ENCODE data around the gene SHANK3.
"Not testable (repeated sequence)": the region's sequence is repeated elsewhere in the genome, so short reads cannot be mapped to it uniquely, and the experiment has no call there.

SHANK3 gene

DNA sequence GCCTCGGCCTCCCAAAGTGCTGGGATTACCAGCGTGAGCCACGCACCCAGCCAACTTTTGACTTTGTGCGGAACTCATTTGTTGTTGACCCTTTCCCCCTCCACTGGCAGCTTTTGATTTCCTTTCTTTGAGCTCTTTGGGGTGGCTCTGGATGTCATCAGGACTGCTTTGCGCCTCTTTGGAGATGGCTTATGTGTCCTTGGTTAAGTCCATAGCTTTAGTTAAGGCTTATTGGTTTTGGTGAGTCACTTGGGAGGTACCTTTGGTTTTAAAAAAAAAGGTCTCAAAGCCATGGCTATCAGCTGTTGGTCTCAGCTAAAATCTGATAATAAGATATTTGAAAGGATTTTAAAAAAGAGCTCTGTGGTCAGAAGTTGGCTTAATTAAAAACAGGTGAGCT lies 39.5 kb upstream of the SHANK3 start:
- no peak overlapping the region for H3K4me3 ChIP-seq (ENCODE audit: low read depth in 1 of 2, low read length in 2 of 2)
- H3K9me3 ChIP-seq (ENCODE audit: control insufficient read depth in 1 of 2, low read length in 2 of 2), result no peaks in the 10 kb centered on the region
- peaks cover 6 to 9% of the 10 kb centered on the region in 2 donors for H3K4me1 ChIP-seq (ENCODE audit: control insufficient read depth in 1 of 2, insufficient read depth in 2 of 2, low read length in 2 of 2)
- no peak overlapping the region for H3K27ac ChIP-seq (ENCODE audit: low read length)
- no peaks in the 10 kb centered on the region for H3K27me3 ChIP-seq (ENCODE audit: low read depth, low read length)
- no peaks in the 10 kb centered on the region for H3K36me3 ChIP-seq (ENCODE audit: control insufficient read depth in 1 of 2, insufficient read depth in 2 of 2, low read length in 2 of 2)

DNA sequence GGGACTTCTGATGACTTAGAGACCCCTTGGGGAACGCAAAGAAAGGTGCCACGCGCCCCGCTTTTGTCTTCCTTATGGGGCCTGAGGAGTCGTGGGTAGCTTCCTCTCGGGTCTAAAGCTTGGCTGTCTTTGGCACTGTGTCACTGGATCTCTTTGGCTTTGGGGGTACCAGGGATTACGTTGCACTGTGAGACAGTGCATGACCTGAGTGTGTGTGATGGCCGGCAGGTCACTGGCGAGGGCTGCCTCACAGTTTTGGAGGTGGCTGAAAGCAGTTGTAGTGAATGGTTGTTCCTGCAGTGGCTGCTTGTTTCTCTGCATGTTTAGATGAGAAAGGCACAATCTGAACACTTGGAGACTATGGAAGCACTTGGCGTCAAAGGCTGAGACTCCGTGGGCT lies 38.9 kb upstream of the SHANK3 start:
- Histone ChIP-seq H3K4me1 (ENCODE audit: control insufficient read depth in 1 of 2, insufficient read depth in 2 of 2, low read length in 2 of 2) (peaks cover 2% of the 10 kb centered on the region in 2 donors), H3K4me3 (ENCODE audit: low read depth in 1 of 2, low read length in 2 of 2) (no peak overlapping the region), H3K27me3 (ENCODE audit: low read depth, low read length) (no peaks in the 10 kb centered on the region), H3K9me3 (ENCODE audit: control insufficient read depth in 1 of 2, low read length in 2 of 2) (no peaks in the 10 kb centered on the region), H3K27ac (ENCODE audit: low read length) (no peak overlapping the region), H3K36me3 (ENCODE audit: control insufficient read depth in 1 of 2, insufficient read depth in 2 of 2, low read length in 2 of 2) (no peaks in the 10 kb centered on the region)

DNA sequence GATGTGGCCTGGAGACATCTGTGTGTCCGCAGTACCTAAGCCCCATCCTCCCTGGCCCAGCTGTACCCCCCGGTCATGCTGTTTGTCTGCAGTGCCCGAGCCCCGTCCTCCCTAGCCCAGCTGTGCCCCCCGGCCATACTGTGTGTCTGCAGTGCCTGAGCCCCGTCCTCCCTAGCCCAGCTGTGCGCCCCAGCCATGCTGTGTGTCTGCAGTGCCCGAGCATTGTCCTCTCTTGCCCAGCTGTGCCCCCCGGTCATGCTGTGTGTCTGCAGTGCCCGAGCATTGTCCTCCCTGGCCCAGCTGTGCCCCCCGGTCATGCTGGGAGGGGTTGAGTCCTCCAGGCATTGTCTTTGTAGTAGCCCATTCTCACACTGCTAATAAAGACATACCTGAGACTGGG lies 37.0 kb upstream of the SHANK3 start:
- no peak overlapping the region for H3K4me3 ChIP-seq (ENCODE audit: low read depth in 1 of 2, low read length in 2 of 2)
- H3K4me1 ChIP-seq (ENCODE audit: control insufficient read depth in 1 of 2, insufficient read depth in 2 of 2, low read length in 2 of 2), result no peaks in the 10 kb centered on the region
- no peaks in the 10 kb centered on the region for H3K36me3 ChIP-seq (ENCODE audit: control insufficient read depth in 1 of 2, insufficient read depth in 2 of 2, low read length in 2 of 2)
- H3K9me3 ChIP-seq (ENCODE audit: control insufficient read depth in 1 of 2, low read length in 2 of 2), result no peaks in the 10 kb centered on the region
- no peaks in the 10 kb centered on the region for H3K27me3 ChIP-seq (ENCODE audit: low read depth, low read length)
- no peak overlapping the region for H3K27ac ChIP-seq (ENCODE audit: low read length)

DNA sequence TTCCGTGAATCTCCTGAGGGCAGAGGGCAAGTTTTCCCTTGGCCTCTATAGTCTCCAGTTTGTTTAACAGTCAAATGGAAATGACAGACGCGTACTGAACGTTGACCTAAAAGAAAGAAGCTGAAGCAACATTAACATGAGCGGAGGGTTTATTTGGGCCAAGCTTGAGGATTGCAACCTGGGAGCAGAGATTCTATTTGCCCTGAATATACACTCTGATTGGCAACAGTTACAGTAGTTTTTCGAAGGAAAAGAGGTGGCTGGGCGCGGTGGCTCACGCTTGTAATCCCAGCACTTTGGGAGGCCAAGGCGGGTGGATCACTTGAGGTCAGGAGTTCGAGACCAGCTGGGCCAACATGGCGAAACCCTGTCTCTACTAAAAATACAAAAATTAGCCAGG lies 32.3 kb upstream of the SHANK3 start:
- not testable (repeated sequence) for H3K9me3 ChIP-seq (ENCODE audit: control insufficient read depth in 1 of 2, low read length in 2 of 2); H3K4me3 ChIP-seq (ENCODE audit: low read depth in 1 of 2, low read length in 2 of 2); H3K27ac ChIP-seq (ENCODE audit: low read length); H3K36me3 ChIP-seq (ENCODE audit: control insufficient read depth in 1 of 2, insufficient read depth in 2 of 2, low read length in 2 of 2)
- Histone ChIP-seq H3K4me1 (ENCODE audit: control insufficient read depth in 1 of 2, insufficient read depth in 2 of 2, low read length in 2 of 2) (peaks cover 4 to 11% of the 10 kb centered on the region in 2 donors), H3K27me3 (ENCODE audit: low read depth, low read length) (peaks cover 13% of the 10 kb centered on the region)

DNA sequence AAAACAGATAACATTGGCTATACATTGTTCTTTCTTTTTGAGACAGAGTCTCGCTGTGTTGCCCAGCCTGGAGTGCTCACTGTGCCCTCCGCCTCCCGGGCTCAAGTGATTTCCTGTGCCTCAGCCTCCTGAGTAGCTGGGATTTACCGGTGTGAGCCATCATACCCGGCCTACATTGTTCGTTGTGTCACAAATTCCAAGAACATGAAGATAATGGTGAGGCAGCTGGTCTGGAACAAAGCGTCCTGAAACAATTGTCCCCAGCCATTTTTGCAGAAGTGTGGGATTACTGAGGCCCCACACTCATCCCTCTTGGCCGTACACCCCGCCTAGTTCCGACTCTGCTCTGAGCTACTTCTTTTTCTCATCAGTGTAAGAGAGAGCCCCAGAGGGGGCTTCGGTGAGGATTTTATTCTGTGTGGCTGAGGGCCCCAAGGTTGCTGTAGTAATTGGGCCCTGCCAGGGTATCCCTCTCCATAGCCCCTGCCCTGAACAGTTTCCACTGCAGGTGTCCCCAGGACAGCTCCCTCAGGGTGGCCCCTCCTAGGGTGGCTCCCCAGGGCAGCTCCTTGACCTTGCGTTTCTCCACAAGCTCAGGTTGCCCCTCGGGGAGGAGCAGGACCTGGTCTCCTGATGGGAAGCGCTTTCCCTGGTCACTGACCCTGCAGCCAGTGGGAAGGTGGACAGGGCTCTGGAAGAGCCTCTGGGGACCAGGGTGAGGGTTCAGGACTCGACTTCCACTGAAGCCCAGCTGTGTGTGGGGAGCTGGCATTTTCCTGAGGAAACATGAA lies 31.6 kb upstream of the SHANK3 start:
- Histone ChIP-seq H3K4me3 (ENCODE audit: low read depth in 1 of 2, low read length in 2 of 2) (peak overlapping the region in 1 of 2 donors; percentile 40), H3K36me3 (ENCODE audit: control insufficient read depth in 1 of 2, insufficient read depth in 2 of 2, low read length in 2 of 2) (no peaks in the 10 kb centered on the region), H3K27me3 (ENCODE audit: low read depth, low read length) (peaks cover 18% of the 10 kb centered on the region), H3K27ac (ENCODE audit: low read length) (no peak overlapping the region), H3K4me1 (ENCODE audit: control insufficient read depth in 1 of 2, insufficient read depth in 2 of 2, low read length in 2 of 2) (peaks cover 4 to 11% of the 10 kb centered on the region in 2 donors), H3K9me3 (ENCODE audit: control insufficient read depth in 1 of 2, low read length in 2 of 2) (no peaks in the 10 kb centered on the region)

DNA sequence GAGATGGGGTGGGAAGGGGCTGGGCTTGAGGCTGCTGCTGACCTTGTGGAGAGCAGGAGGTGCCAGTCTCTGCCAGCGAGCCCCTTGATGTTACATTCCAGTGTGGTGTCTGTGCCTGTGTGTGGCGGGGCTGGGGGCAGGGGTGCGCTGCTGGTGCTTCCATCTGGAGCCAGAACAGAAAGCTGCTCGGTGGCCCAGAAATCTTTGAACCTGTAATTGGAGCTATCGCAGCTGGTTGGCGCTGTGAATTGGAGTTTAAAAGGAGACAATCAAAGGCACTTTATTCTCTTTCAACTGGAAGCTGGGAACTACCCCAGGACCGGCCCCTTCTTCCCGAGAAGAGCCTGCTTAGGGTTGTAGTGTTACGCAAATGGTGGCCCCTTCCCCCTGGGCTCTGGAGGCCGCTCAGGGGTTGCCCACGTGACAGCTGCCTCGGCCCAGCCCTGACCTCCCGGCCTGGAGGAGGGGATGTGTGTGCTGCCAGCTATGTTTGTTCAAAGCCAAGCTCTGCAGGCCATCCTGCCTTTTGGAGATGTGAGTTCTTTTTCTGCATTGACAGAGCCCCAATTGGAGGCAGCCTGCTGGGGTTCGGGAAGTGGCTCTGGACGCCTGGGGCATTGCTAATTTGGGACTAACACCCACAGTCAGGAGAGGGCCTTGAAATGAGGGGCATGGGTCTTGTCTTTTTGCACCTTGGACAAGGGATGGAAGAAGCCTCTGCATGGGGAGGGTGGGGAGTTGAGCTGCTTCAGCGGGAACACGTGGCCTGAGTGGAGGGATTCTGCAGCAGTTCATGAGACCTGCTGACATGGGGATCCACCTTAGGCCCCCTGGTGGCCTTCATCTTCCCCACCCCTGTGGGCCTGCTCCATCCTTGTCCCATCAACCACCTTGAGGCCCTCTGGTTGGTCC lies 30.7 kb upstream of the SHANK3 start:
- no peaks in the 10 kb centered on the region for H3K36me3 ChIP-seq (ENCODE audit: control insufficient read depth in 1 of 2, insufficient read depth in 2 of 2, low read length in 2 of 2)
- no peaks in the 10 kb centered on the region for H3K9me3 ChIP-seq (ENCODE audit: control insufficient read depth in 1 of 2, low read length in 2 of 2)
- H3K27ac ChIP-seq (ENCODE audit: low read length), result no peak overlapping the region
- H3K4me1 ChIP-seq (ENCODE audit: control insufficient read depth in 1 of 2, insufficient read depth in 2 of 2, low read length in 2 of 2), result peaks cover 4 to 11% of the 10 kb centered on the region in 2 donors
- peaks cover 18% of the 10 kb centered on the region for H3K27me3 ChIP-seq (ENCODE audit: low read depth, low read length)
- peak overlapping the region in 1 of 2 donors; percentile 40 for H3K4me3 ChIP-seq (ENCODE audit: low read depth in 1 of 2, low read length in 2 of 2)

DNA sequence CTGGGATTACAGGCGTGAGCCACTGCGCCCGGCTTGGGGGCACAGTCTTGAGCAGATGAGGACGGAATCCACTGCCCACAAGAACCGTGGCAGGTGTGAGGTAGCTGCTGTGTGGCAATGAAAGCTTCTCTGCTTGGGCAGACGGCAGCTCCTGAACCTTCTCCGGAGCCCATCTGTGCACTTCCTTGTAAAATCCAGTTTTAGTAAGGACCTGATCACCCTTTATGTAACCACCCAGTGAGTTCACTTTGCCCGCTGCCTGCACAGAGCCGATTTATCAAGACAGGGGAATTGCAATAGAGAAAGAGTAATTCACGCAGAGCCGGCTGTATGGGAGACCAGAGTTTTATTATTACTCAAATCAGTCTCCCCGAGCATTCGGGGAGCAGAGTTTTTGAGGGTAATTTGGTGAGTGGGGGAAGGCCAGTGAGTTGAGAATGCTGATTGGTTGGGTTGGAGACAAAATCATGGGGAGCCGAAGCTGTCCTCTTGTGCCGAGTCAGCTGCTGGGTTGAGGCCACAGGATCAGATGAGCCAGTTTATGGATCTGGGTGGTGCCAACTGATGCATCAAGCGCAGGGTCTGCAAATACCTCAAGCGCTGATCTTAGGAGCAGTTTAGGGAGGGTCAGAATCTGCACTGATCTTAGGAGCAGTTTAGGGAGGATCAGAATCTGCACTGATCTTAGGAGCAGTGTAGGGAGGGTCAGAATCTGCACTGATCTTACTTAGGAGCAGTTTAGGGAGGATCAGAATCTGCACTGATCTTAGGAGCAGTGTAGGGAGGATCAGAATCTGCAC lies 29.4 kb upstream of the SHANK3 start:
- Histone ChIP-seq H3K27me3 (ENCODE audit: low read depth, low read length) (peaks cover 18% of the 10 kb centered on the region), H3K4me1 (ENCODE audit: control insufficient read depth in 1 of 2, insufficient read depth in 2 of 2, low read length in 2 of 2) (peaks cover 4 to 11% of the 10 kb centered on the region in 2 donors)
- not testable (repeated sequence) for H3K27ac ChIP-seq (ENCODE audit: low read length); H3K36me3 ChIP-seq (ENCODE audit: control insufficient read depth in 1 of 2, insufficient read depth in 2 of 2, low read length in 2 of 2); H3K4me3 ChIP-seq (ENCODE audit: low read depth in 1 of 2, low read length in 2 of 2); H3K9me3 ChIP-seq (ENCODE audit: control insufficient read depth in 1 of 2, low read length in 2 of 2)

DNA sequence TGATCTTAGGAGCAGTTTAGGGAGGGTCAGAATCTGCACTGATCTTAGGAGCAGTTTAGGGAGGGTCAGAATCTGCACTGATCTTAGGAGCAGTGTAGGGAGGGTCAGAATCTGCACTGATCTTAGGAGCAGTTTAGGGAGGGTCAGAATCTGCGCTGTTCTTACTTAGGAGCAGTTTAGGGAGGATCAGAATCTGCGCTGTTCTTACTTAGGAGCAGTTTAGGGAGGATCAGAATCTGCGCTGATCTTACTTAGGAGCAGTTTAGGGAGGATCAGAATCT lies 28.9 kb upstream of the SHANK3 start:
- Histone ChIP-seq H3K27me3 (ENCODE audit: low read depth, low read length) (peaks cover 18% of the 10 kb centered on the region), H3K4me1 (ENCODE audit: control insufficient read depth in 1 of 2, insufficient read depth in 2 of 2, low read length in 2 of 2) (peaks cover 4 to 11% of the 10 kb centered on the region in 2 donors)
- H3K27ac ChIP-seq (ENCODE audit: low read length); H3K9me3 ChIP-seq (ENCODE audit: control insufficient read depth in 1 of 2, low read length in 2 of 2); H3K36me3 ChIP-seq (ENCODE audit: control insufficient read depth in 1 of 2, insufficient read depth in 2 of 2, low read length in 2 of 2); H3K4me3 ChIP-seq (ENCODE audit: low read depth in 1 of 2, low read length in 2 of 2): not testable (repeated sequence)

DNA sequence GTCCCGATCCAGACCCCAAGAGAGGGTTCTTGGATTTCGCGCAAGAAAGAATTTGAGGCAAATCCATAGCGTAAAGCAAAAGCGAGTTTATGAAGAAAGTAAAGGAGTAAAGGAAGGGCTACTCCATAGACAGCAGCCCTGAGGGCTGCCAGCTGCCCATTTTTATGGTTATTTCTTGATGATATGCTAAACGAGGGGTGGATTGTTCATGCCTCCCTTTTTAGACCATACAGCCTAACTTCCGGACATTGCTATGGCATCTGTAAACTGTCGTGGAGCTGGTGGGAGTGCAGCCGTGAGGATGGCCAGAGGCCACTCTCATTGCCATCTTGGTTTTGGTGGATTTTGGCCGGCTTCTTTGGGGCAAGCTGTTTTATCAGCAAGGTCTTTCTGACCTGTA lies 19.4 kb upstream of the SHANK3 start:
- H3K27me3 ChIP-seq (ENCODE audit: low read depth, low read length), result no peaks in the 10 kb centered on the region
- no peaks in the 10 kb centered on the region for H3K36me3 ChIP-seq (ENCODE audit: control insufficient read depth in 1 of 2, insufficient read depth in 2 of 2, low read length in 2 of 2)
- H3K9me3 ChIP-seq (ENCODE audit: control insufficient read depth in 1 of 2, low read length in 2 of 2), result no peaks in the 10 kb centered on the region
- no peak overlapping the region for H3K4me3 ChIP-seq (ENCODE audit: low read depth in 1 of 2, low read length in 2 of 2)
- H3K27ac ChIP-seq (ENCODE audit: low read length), result no peak overlapping the region
- no peaks in the 10 kb centered on the region for H3K4me1 ChIP-seq (ENCODE audit: control insufficient read depth in 1 of 2, insufficient read depth in 2 of 2, low read length in 2 of 2)

DNA sequence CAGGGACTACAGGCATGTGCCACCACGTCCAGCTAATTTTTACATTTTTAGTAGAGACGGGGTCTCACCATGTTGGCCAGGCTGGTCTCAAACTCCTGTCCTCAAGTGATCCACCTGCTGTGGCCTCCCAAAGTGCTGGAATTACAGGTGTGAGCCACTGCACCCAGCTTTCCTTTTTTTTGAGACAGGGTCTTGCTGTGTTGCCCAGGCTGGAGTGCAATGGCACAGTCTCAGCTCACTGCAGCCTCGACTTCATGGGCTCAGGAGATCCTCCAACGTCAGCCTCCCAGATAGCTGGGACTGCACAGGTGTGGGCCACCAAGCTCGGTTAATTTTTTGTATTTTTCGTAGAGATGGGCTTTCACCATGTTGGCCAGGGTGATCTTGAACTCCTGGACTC lies 18.0 kb upstream of the SHANK3 start:
- not testable (repeated sequence) for H3K9me3 ChIP-seq (ENCODE audit: control insufficient read depth in 1 of 2, low read length in 2 of 2); H3K4me1 ChIP-seq (ENCODE audit: control insufficient read depth in 1 of 2, insufficient read depth in 2 of 2, low read length in 2 of 2); H3K27me3 ChIP-seq (ENCODE audit: low read depth, low read length); H3K36me3 ChIP-seq (ENCODE audit: control insufficient read depth in 1 of 2, insufficient read depth in 2 of 2, low read length in 2 of 2); H3K27ac ChIP-seq (ENCODE audit: low read length); H3K4me3 ChIP-seq (ENCODE audit: low read depth in 1 of 2, low read length in 2 of 2)
